Smooth muscle cell (in vitro differentiated cells): ENCODE data around the gene ENTREP3. TPM values are rescaled to one million over a fixed set of nuclear protein-coding genes. Genes with fewer than 3 reads are reported as not detected.
"Not testable (repeated sequence)": the region's sequence is repeated elsewhere in the genome, so short reads cannot be mapped to it uniquely, and the experiment has no call there.

Experiments
- DNase-seq: peaks from one replicate; lab custom pipeline; 2025; ENCODE audit not compliant: unreplicated experiment; lab: John Stamatoyannopoulos, UW
- H2AFZ ChIP-seq: fragments of 200-600 bp; sonication (generic); 2 replicates; pipeline ENCODE4 v1.6.0; 2016; ENCODE audit warnings: antibody characterized with exemption, low read depth, mild to moderate bottlenecking
- H3F3A ChIP-seq: fragments of 200-600 bp; sonication (generic); 2 replicates; pipeline ENCODE4 v1.6.0; 2017; ENCODE audit warnings: antibody characterized with exemption, low read depth
- H3K27ac ChIP-seq: fragments of 200-600 bp; sonication (generic); 2 replicates; pipeline ENCODE4 v1.5.1; 2016; ENCODE audit warnings: low read depth, mild to moderate bottlenecking
- H3K27me3 ChIP-seq: fragments of 200-600 bp; sonication (generic); 2 replicates; pipeline ENCODE4 v1.6.1; 2016; ENCODE audit warnings: low read depth, mild to moderate bottlenecking
- H3K36me3 ChIP-seq: fragments of 200-600 bp; sonication (generic); 2 replicates; pipeline ENCODE4 v1.5.1; 2016; ENCODE audit warnings: low read depth
- H3K4me1 ChIP-seq: fragments of 200-600 bp; sonication (generic); 2 replicates; pipeline ENCODE4 v1.5.1; 2016; ENCODE audit warnings: low read depth
- H3K4me2 ChIP-seq: fragments of 200-600 bp; sonication (generic); 2 replicates; pipeline ENCODE4 v1.6.0; 2016; ENCODE audit warnings: mild to moderate bottlenecking
- H3K4me3 ChIP-seq: fragments of 200-600 bp; sonication (generic); 2 replicates; pipeline ENCODE4 v1.5.1; 2016; ENCODE audit warnings: mild to moderate bottlenecking
- H3K79me2 ChIP-seq: fragments of 200-600 bp; sonication (generic); 2 replicates; pipeline ENCODE4 v1.6.0; 2016; ENCODE audit warnings: low read depth, mild to moderate bottlenecking
- H3K9ac ChIP-seq: fragments of 200-600 bp; sonication (generic); 2 replicates; pipeline ENCODE4 v1.6.0; 2016; ENCODE audit warnings: low read depth
- H3K9me3 ChIP-seq: fragments of 200-600 bp; sonication (generic); replicated peaks from 2 replicates; pipeline ENCODE4 v1.5.1; 2016; ENCODE audit warnings: low read depth
- H4K20me1 ChIP-seq: fragments of 200-600 bp; sonication (generic); 2 replicates; pipeline ENCODE4 v1.6.0; 2016; ENCODE audit warnings: low read depth
- WGBS: methylation state at CpG from one replicate; pipeline ENCODE4 v1.1.7; 2016; ENCODE audit warnings: low lambda C conversion rate; 5-methylcytosine and 5-hydroxymethylcytosine counted together
- polyA plus RNA-seq: library from polyadenylated mRNA; unstranded; fragments of >200 nt; fragmentation: Nextera tagmentation; extraction: Ambion mirVana; gene quantifications from 2 replicates; pipeline ENCODE4 v1.2.1, GENCODE V29; 2016
- total RNA-seq: library from RNA; depleted of rRNA; stranded (reverse); fragments of >200 nt; gene quantifications from 2 replicates; pipeline ENCODE4 v1.2.3, GENCODE V29; 2014
- TF ChIP-seq, protein P1 (sequence below): fragments of 200-600 bp; sonication (generic); IDR thresholded peaks from 2 replicates; pipeline ENCODE4 v1.5.1; 2017; ENCODE audit warnings: borderline replicate concordance, mild to moderate bottlenecking, antibody characterized with exemption; ENCODE audit not compliant: insufficient read depth, poor library complexity, severe bottlenecking

The ENTREP3 gene
- total and polyA plus RNA-seq, 2 experiments from 2014 or later = 14.7 to 30.9 TPM

DNA sequence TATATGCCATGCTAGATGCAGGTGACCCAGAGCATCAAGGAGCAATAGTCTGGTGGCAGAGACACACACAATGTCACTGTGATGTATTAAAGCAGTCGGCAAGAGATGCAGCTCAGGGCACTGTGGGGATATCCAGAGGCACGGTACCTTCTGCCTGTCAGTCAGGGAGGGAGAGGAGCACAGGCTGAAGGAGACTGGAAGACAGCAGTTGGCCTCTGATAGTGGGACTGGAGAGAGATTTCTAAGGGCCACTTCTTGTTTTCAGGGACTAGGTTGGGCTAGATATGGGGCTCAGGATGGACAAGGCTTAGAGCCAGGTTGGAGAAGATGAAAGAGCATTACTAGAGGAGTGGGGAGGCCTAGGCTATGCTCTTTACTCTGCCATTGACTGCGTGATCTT is 24.0 kb downstream of the ENTREP3 start:
- 84% methylated on average over 3 of the region's 3 CpGs for WGBS

DNA sequence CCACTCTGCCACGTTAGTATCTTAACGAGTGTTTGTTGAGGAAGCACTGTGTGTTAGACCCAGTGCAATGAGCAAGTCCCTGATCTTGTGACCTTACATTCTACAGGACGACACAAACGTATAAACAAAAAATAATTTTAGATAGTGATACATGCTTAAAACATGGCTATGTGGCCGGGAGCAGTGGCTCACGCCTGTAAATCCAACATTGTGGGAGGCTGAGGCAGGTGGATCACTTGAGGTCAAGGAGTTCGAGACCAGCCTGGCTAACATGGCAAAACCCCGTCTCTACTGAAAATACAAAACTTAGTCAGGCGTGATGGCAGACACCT is 27.2 kb downstream of the ENTREP3 start:
- no peak for DNase-seq
- Histone ChIP-seq H3K4me2 (peak overlapping the region; percentile 79), H3F3A (peaks cover 13% of the 10 kb centered on the region), H4K20me1 (no peaks in the 10 kb centered on the region), H2AFZ (peak overlapping the region; percentile 48), H3K36me3 (no peaks in the 10 kb centered on the region), H3K4me3 (peak overlapping the region; percentile 39), H3K9me3 (no peaks in the 10 kb centered on the region), H3K4me1 (peaks cover 17% of the 10 kb centered on the region), H3K79me2 (peaks cover 5% of the 10 kb centered on the region), H3K27me3 (no peaks in the 10 kb centered on the region), H3K9ac (peak overlapping the region; percentile 25), H3K27ac (peak overlapping the region; percentile 62)
- TF ChIP-seq, protein P1, sequence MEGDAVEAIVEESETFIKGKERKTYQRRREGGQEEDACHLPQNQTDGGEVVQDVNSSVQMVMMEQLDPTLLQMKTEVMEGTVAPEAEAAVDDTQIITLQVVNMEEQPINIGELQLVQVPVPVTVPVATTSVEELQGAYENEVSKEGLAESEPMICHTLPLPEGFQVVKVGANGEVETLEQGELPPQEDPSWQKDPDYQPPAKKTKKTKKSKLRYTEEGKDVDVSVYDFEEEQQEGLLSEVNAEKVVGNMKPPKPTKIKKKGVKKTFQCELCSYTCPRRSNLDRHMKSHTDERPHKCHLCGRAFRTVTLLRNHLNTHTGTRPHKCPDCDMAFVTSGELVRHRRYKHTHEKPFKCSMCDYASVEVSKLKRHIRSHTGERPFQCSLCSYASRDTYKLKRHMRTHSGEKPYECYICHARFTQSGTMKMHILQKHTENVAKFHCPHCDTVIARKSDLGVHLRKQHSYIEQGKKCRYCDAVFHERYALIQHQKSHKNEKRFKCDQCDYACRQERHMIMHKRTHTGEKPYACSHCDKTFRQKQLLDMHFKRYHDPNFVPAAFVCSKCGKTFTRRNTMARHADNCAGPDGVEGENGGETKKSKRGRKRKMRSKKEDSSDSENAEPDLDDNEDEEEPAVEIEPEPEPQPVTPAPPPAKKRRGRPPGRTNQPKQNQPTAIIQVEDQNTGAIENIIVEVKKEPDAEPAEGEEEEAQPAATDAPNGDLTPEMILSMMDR = no peak
- 63% methylated on average over 9 of the region's 9 CpGs for WGBS

More for the DNA sequence above, 24.0 kb downstream of the ENTREP3 start:
- H3K4me1 ChIP-seq, H3K9me3 ChIP-seq, H3F3A ChIP-seq, H3K36me3 ChIP-seq, H2AFZ ChIP-seq, H3K9ac ChIP-seq, H3K27me3 ChIP-seq, H4K20me1 ChIP-seq, H3K79me2 ChIP-seq, DNase-seq, H3K4me3 ChIP-seq, H3K27ac ChIP-seq, H3K4me2 ChIP-seq: not testable (repeated sequence)

DNA sequence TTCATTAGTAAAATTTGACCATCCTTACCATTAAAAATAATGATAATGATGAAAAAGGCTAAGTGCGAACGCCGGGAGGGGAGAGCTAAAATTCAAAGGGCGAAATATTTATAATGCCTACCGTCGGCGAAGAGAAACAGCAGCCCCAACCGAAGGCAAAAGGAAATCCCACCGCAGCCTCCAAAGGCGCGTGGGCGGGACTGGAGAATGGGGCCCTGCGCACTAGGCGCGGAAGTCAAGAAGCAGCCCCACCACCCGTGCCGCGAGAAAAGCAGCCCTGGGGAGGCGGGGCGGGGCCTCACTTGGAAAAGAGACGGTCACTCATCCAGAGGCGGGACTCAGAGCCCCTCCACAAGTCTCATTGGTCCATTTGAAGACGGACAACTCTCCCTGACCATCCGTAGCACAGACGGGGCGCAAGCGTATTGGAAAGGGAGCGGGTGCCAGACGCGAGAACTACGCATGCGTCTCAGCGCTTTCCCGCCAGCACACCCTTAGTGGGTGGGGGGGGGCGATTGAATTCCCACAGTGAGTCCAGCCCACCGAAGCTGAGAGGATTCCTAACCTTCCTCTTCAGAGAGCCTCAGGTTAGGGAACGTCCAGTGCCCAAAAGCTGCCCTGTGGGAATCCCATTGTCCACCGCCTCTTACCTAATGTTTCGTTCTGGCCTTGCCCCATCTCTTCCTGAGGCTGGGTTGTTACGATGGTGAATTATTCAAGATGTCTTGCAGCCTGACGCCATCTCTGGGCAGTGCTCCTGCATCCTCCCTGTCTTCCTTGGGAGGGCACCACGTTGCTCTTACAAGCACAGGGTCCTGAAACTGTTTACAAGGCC is 27.8 kb downstream of the ENTREP3 start:
- H2AFZ ChIP-seq = peak overlapping the region; percentile 48
- peak overlapping the region; percentile 82 for H3K4me2 ChIP-seq
- DNase-seq = peak; percentile 97
- peaks cover 17% of the 10 kb centered on the region for H3K4me1 ChIP-seq
- TF ChIP-seq, protein P1 = no peak
- no peaks in the 10 kb centered on the region for H3K9me3 ChIP-seq
- H3K27ac ChIP-seq = peak overlapping the region; percentile 95
- no peaks in the 10 kb centered on the region for H3K27me3 ChIP-seq
- peaks cover 13% of the 10 kb centered on the region for H3F3A ChIP-seq
- WGBS = under 1% methylated on average over 42 of the region's 42 CpGs
- no peaks in the 10 kb centered on the region for H4K20me1 ChIP-seq
- H3K36me3 ChIP-seq = no peaks in the 10 kb centered on the region
- H3K4me3 ChIP-seq = peak overlapping the region; percentile 55
- peaks cover 5% of the 10 kb centered on the region for H3K79me2 ChIP-seq
- peak overlapping the region; percentile 34 for H3K9ac ChIP-seq

DNA sequence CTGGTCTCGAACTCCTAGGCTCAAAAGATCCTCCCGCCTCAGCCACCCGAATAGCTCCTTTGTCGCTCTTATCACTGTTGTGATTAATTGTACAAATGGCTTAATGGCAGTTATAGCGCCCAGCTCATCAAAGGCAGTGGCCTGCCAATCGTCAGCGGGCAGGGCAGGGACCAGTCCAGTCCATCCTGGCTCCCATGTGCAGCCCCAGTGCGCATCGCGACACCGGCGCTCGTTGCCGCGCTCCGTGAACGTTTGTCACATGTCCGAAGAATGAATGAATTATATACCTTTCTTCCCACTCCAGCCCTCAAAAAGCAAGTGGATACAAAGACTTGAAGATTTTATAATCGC is 28.4 kb downstream of the ENTREP3 start:
- H3K4me3 ChIP-seq = peak overlapping the region; percentile 55
- under 1% methylated on average over 19 of the region's 19 CpGs for WGBS
- peak; percentile 32 for DNase-seq

More for the DNA sequence above, 28.4 kb downstream of the ENTREP3 start:
- Histone ChIP-seq H2AFZ (peak overlapping the region; percentile 34), H3K27me3 (no peaks in the 10 kb centered on the region), H3K4me1 (peaks cover 17% of the 10 kb centered on the region), H3K4me2 (peak overlapping the region; percentile 82), H3K9me3 (no peaks in the 10 kb centered on the region), H3F3A (peaks cover 13% of the 10 kb centered on the region), H3K36me3 (no peaks in the 10 kb centered on the region), H3K27ac (peak overlapping the region; percentile 95), H4K20me1 (no peaks in the 10 kb centered on the region), H3K9ac (peak overlapping the region; percentile 34), H3K79me2 (peaks cover 5% of the 10 kb centered on the region)
- TF ChIP-seq, protein P1 = peak; percentile 2
